GM18502 (cell line): ENCODE measurements around the gene NFS1.
"Not testable (repeated sequence)": the region's sequence is repeated elsewhere in the genome, so short reads cannot be mapped to it uniquely, and the experiment has no call there.

Experiments used
- ATAC-seq: cut with Tn5 transposase; IDR thresholded peaks from one replicate; pipeline ENCODE4 v1.9.1; 2021; ENCODE audit warnings: mild to moderate bottlenecking; ENCODE audit not compliant: unreplicated experiment, poor library complexity

The NFS1 gene

DNA sequence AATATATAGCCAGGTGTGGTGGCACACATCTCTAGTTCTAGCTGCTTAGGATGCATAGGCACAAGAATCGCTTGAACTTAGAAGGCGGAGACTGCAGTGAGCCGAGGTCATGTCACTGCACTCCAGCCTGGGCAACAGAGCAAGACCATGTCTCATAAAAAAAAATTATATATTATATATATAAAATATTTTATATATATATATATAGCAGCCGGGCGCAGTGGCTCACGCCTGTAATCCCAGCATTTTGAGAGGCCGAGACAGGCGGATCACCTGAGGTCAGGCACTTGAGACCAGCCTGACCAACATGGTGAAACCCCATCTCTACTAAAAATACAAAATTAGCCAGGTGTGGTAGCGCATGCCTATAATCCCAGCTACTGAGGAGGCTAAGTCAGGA lies 13.8 kb downstream of the NFS1 start:
- not testable (repeated sequence) for ATAC-seq

DNA sequence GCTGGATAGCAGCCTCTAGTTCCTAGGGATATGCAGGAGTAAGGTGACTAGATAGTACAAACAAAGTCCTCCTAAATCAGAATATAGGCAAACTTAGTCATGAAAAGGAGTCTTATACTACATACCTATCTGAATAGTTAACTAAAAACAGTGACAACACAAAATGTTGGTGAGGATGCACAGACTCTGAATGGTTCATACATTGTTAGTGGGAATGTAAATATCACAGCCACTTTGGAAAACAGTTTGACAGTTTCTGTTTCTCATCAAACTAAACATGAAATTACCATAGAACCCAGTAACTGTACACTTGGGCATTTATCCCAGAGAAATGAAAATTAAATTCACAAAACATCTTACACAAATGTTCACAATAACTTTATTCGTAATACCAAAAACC lies 17.2 kb downstream of the NFS1 start:
- ATAC-seq = no peak

DNA sequence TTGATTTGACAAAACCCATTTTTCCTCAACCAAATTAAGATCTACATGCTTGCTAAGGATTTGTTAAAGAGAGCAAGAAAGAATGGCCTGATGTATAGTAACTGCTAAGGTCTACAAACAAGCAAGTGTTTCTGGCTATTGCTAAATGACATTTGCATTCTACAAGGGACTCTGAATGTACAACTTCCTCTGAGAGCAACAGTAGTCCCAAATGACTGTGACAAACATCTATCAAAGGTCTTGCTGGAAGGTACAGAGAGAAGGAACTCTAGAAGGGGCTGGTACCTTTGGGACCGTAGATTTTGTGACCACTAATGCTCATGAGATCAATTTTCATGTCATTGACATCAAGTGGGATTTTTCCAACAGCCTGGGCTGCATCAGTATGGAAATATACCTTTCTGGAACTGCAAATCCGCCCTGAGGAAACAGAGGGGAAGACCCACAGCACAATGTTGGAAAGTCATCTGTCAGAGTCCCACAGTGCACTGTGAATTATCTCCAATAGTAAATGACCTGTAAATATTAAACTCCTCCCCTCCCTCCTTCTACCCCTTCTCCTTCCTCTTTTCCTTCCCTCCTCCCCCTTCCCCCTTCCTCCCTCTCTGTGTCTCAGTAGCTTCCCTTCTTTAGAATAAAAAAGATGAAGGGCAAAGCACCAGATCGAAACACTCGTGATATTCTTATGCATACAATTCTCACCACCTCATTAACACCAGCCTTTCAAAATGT lies 18.5 kb downstream of the NFS1 start:
- no peak for ATAC-seq

DNA sequence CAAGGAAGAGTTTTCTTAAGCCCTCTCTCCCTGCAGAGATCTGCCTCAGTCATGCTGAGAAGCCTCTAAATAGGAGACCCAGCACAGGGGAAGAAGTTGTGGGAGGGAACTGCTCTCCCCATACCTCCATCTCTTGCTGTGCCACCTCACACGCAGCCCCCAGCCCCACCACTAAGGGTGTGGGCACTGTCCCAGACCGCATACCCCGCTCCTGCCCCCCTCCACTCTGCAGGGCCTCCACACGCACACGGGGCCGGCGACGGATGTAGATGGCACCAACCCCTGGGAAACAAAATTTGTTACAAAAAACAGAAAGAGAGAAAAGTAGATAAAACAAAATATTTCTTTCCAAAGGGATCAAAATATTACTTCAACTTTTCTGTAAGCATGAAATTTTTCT lies 24.2 kb downstream of the NFS1 start:
- no peak for ATAC-seq

DNA sequence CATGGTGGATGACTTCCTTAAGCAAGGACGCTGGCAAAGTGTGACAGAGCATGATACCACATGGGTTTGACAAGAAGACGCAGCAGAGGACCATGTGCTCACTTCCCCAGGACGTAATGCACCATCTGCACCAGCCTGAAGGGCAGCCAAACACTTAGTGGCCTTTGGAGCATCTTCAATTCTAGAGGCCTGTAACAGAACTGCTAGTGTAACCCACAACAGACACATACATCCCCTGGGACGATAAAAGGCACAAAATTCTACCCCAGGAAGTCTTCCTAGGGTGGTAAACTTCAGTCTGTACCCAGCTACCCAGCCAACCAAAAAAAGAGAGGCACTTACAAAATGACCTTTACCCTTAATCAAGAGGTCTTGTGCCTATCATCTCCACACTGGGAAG lies 25.3 kb downstream of the NFS1 start:
- no peak for ATAC-seq

DNA sequence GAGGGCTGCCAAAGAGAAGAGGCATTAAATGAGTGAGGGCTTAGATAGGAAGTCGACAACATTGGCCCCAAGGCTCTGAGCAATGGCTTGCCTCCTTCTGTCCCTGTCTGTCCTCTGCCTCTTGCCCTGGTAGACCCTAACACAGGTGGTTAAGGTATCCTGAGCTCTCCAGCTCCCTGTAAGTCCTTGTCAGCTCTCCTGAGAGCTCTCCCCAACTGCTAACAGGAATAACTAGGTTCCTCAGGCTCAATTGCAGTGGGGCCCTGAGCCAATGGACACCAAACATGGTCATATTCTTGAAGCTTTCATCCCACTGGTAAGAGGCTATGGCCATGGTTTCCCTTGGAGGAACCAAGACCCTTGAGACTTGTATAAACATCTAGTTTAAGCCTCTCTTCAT lies 29.5 kb downstream of the NFS1 start:
- no peak for ATAC-seq

DNA sequence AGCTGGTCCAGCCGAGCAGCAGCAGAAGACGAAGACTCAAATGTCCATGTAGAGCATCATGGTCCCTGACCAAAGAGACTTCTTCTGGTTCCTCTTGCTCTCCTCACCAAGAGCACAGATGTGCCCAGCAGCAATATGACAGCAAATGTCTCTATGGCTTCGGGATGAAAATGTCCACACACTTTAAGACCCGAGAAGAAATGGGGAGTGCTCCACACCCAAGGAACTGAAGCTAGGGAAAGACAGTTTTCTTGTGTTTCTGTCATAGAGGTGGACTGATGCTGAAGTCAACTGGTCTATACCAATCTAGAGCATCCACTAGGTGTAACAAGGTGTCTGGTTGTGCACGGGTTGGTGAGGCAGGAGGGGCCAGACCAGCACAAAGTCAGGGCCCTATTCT lies 29.9 kb downstream of the NFS1 start:
- no peak for ATAC-seq

DNA sequence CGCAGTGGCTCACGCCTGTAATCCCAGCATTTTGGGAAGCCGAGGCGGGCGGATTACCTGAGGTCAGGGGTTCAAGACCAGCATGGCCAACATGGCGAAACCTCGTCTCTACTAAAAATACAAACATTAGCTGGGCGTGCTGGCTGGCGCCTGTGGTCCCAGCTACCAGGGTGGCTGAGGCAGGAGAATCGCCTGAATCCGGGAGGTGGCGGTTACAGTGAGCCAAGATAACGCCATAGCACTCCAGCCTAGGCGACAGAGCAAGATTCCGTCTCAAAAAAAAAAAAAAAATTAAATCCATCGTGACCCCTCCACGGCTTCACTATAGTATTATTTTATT lies 33.2 kb downstream of the NFS1 start:
- no peak for ATAC-seq

DNA sequence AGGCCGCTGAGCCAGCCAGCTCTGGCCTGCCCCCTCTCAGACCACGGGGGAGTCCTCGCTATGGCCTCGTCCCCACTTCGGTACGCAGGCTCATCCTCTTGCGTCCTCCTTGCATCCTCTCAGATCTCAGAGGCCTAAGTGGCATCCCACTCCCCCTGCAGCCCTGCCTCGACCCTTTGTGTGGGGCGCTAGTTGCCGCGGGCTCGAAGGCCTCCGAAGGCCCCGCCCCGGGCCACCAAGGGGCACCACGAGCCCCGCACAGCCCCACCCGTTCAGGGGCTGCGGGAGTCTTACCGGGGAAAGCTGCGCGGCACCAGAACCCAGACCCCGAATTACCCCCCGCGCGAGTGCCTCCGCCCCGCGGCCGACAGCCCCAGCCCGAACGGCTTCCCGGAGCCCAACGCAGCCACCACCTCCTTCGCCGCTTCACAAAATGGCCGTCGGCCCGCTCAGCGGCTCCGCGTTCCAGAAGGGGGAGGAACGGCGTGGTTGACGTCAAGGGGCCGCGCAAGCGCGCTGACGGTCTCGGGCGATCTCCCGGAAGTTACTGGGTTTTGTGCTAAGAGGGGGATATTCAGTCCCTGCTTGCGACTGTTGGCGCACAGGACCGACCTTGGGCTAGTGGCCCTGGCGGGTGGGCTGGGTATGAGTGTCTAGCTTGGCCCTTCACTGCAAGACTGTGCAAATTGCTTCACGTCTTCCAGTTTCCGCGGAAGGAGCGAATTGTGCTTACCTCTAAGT lies 34.5 kb downstream of the NFS1 start, which contains the start of the genes CPNE1 and RBM12:
TSS of gene CPNE1 (minus strand) at position 435 of the 741 bp plus-strand sequence. CDS start 31,977 bp downstream, outside the sequence.
TSS of gene RBM12 (minus strand) at position 435 of the 741 bp plus-strand sequence. CDS start 9,578 bp downstream, outside the sequence.
- peak; percentile 75 for ATAC-seq

DNA sequence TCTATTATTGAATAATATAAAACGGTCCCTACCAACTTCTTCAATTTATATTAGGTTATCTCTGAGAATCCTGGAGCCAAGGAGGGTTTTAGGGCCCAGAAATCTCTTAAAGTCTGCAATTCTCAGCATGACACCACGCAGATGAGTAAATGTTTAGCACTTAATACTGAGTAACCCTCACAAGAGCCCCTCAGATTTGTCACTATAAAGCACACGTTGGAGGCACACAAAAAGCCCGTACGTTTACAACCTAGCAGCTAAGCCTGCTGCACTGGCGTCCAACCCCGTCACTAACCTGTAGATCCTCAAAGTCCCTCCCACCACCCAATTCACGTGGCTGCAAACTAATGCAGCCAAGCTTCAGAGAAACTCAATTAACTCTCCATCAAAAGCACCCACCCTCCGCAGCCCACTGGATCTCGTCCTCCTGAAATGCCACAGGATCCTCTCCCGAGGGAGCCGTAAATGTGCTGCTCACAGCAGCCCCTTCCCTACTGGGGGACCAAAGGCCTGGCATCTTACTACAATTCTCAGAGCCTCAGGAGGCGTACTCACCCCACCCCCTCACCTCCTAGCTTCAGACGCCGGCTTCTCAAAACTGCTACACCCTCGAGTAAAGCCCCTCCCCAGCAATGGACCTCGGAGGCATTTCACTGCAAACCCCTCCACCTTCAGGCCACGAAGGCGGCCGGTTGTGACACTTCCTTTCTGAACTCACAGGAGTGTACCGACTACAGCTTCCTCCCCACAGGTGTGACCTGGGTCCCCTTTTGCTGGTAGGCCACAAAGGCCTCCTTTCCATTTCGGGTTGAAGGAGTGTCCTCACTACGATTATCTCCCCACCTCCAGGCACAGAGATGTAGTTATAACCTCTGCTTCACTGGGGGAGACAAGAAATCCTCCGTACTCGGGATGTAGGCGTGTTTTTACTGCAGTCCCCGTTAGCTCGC lies 35.4 kb downstream of the NFS1 start:
- ATAC-seq = peak; percentile 31

DNA sequence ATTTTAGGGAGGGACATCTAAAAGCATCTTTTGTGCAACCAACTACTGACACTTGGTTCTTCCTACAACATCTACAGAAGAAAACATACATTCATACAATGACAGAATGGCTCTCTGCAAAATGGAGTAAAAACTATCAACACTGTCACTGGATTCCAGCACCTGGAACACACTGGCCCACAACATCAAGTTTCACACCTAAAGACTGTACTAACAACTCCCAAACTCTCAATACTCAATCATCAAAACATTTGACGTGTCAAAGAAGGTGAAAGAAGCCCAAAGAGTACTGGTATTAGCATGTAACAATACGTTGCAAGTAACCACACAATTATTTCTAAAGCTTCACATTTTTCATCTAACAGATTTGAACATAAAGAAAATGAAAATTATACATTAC lies 36.6 kb downstream of the NFS1 start:
- ATAC-seq = no peak

DNA sequence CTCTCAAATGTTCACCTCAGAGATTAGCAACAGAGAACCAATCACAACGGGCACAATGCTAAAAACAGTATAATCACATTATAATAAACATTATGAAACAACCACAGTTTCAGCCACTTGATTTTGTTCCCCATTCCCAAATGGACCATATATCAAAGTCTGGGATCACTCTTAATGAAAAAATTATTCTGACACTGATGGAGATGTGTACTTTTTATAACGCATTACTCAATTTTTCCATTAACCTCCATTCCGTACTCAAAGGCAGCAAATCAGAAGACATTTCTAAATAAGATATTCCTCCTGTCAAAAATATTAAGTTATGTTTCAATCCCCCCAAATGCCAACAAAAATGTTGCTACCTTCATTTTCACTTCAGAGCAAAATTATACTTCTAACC lies 37.2 kb downstream of the NFS1 start:
- ATAC-seq = no peak

DNA sequence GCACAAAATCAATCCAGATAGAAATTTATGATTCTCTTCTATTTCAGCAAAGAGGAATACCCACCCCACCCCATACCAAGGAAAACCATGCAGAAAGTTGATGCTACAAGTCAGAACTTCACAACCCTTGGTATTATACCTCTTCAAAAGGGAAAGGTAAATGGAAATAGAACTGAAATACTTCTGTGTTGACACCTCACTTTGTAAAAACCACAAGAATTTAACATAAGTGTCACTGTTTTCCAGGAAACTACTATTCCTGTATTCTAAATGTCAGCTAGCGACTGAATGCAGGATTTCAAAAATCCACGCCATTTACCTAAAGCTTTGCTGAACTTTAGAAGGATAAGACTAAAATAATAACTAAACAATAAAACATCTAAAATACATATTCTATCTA lies 38.1 kb downstream of the NFS1 start:
- no peak for ATAC-seq

DNA sequence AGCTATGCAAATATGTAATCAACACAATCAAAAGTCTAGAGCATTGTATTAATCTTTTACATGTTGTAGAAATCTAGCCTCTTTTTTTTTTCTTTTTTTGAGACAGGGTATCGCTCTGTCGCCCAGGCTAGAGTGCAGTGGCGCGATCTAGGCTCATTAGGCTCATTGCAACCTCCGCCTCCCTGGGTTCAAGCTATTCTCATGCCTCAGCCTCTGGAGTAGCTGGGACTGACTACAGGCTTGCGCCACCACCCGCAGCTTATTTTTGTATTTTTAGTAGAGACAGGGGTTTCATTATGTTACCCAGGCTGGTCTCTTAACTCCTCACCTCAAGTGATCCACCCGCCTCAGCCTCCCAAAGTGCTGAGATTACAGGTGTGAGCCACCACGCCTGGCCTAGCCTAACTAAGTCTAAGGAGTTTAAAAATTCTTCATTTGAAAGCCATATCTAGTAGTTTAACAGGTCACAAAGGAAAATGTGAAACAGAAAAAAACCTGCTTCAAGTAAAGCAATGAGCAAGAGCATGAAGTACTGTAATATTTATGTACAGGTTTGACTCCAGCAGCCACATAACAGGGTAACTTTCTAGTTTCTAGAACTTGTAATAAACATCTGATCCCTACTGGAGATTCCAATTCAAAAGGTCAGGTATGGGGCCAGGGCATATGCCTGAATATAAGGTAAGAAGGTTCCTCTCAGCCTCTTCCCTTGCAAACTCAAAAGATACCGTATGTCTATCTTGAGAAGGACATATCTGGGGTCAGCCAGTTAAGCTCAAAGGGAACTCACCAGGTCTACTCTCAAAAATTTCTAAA lies 38.8 kb downstream of the NFS1 start:
- ATAC-seq = no peak

DNA sequence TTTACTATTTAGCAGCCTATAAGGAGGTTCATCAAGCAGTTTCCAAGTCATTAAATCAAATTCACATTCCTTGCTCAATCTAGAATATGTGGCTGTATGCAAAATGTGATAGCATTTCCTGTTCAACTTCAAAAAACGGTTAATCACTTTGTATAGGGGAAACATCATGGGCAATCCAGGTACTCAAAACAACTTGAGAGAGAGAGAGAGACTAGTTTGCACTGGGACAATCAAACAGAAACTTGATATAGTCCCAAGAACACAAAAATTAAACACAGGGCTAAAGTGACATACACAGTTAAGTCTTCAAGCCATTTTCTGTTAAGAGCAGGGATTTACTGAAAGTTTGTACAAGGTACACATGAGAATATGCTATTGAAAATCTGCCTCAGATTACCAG lies 41.9 kb downstream of the NFS1 start:
- no peak for ATAC-seq

DNA sequence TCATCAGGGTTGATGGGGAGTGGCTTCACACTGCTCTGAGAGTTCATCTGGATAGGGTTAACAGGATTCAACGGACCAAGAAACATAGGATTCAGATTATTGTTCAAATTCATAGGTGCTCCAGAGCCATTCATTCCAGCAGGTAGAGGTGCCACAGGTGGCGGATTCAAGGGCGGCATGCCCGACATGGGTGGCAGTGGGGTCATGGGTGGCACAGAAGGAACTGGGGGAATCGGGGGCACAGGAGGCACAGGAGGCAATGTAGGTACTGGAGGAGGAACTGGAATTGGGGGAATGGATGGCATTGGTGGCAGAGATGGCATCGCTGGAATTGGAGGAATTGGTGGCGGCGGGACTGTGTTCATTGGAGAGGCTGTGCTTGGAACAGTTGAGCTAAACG lies 44.7 kb downstream of the NFS1 start:
- no peak for ATAC-seq

DNA sequence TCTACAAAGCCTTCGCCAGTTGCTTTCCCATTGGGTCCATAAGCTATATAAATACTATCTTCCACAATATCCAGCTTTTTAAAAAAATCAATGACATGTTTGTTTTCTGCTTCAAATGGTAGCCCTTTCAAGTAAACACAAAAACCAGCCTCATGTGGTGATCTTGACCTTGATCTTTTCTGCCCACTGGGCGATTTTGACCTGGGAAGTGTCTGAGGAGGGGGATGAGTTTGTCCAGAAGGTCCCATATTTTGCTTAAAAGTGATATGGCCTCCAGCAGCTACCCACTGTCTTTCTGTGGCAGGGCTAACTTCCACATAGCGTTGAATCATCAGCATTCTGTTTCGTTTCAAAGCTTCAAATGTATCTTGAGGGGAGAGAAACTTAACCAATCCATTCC lies 45.3 kb downstream of the NFS1 start:
- no peak for ATAC-seq

DNA sequence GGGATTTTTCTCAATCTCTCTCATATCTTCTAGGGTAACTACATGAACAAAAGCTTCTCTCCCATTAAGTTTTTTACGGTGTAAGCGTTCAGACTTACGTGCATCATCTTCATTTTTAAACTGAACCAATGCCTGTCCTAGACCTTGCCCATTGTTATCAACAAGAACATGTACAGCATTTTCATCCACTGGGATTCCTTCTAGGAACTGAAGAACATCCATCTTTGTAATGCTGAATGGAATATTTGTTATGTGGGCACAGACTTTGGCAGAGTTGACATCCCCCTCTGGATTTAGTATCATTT lies 45.8 kb downstream of the NFS1 start:
- no peak for ATAC-seq

DNA sequence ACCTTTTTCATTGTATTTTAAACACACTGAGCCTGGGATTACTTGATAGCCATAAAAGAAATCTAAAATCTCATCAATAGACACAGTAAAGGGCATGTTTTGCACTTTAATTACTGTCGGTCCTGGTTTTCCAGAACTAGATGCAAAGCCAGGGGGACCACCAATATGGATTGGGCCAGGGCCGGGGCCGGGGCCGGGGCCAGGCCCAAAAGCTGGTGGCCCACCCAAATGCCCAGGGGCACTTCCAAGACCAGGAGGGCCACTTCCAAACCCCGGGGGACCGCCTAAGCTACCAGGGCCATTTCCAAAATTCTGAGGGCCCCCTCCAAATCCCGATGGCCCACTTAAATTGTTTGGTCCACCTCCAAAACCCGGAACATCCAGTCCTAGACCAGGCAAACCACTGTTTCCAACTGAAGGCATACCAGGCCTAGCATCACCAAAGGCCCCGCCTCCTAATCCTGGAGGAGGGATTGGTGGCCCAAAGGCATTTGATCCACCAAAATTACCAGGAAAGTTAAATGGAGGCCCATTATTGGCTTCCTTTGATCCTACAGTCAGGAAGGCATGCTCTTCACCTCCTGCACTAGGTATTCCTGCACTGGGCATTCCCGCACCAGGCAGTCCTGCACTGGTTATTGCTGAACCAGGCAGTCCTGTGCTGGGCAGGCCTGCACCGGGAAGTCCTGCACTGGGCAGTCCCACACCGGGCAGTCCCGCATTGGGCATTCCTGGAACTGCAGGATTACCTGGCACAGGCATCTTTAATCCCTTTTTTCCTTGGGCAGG lies 46.3 kb downstream of the NFS1 start:
- ATAC-seq = no peak
